HepG2 (cell line): ENCODE measurements around the gene HMGN4. TPM values are rescaled to one million over a fixed set of nuclear protein-coding genes. Genes with fewer than 3 reads are reported as not detected.

Experiments
- ADNP ChIP-seq: sonication (generic); formaldehyde crosslinking; IDR thresholded peaks from 2 replicates; pipeline ENCODE4 v1.4.0; 2020; ENCODE audit warnings: missing genetic modification reagents
- ASH2L ChIP-seq: fragments of 300-600, 200-600 bp; sonication (generic); IDR thresholded peaks from 2 replicates; pipeline ENCODE4 v1.7.0; 2017; ENCODE audit warnings: low read depth, mild to moderate bottlenecking, moderate library complexity, mixed read lengths, low read length; ENCODE audit not compliant: insufficient read length
- ATF5 ChIP-seq: sonication (generic); formaldehyde crosslinking; IDR thresholded peaks from 2 replicates; pipeline ENCODE4 v1.4.0; 2020; ENCODE audit warnings: mild to moderate bottlenecking, low read depth, missing genetic modification reagents
- ATM ChIP-seq: fragments of 450-650 bp; IDR thresholded peaks from 2 replicates; pipeline ENCODE4 v1.7.1; 2017; ENCODE audit warnings: mild to moderate bottlenecking, borderline replicate concordance
- FOSL1 ChIP-seq: sonication (generic); formaldehyde crosslinking; IDR thresholded peaks from 2 replicates; pipeline ENCODE4 v1.9.0; 2021; ENCODE audit warnings: missing genetic modification reagents, borderline replicate concordance
- FOXO4 ChIP-seq: sonication (generic); formaldehyde crosslinking; conservative IDR thresholded peaks from 2 replicates; pipeline ENCODE4 v1.8.1; 2023; ENCODE audit warnings: missing genetic modification reagents
- HES4 ChIP-seq: sonication (generic); formaldehyde crosslinking; IDR thresholded peaks from 2 replicates; pipeline ENCODE4 v1.9.0; 2021; ENCODE audit warnings: mild to moderate bottlenecking, missing genetic modification reagents, borderline replicate concordance
- HNRNPK ChIP-seq: fragments of 200-400 bp; formaldehyde crosslinking; IDR thresholded peaks from 2 replicates; pipeline ENCODE4 v1.6.1; 2018; ENCODE audit warnings: low read length, low read depth, moderate library complexity, mild to moderate bottlenecking; ENCODE audit not compliant: poor library complexity, severe bottlenecking
- PTBP1 ChIP-seq: fragments of 200-400 bp; formaldehyde crosslinking; IDR thresholded peaks from 2 replicates; pipeline ENCODE4 v1.6.1; 2018; ENCODE audit warnings: low read length, low read depth; ENCODE audit not compliant: poor library complexity, severe bottlenecking
- RFX5 ChIP-seq: IDR thresholded peaks from 2 replicates; pipeline ENCODE4 v1.6.1; 2011; ENCODE audit warnings: low read depth, low read length, improper control_type of control experiment
- XRCC5 ChIP-seq: fragments of 200-400 bp; formaldehyde crosslinking; optimal IDR thresholded peaks from 2 replicates; pipeline ENCODE3; 2017; ENCODE audit warnings: mild to moderate bottlenecking, low read length
- ZBTB7A ChIP-seq: sonication (generic); formaldehyde crosslinking; IDR thresholded peaks from 2 replicates; pipeline ENCODE4 v1.8.0; 2022; ENCODE audit warnings: mild to moderate bottlenecking, missing genetic modification reagents
- ZFP1 ChIP-seq: IDR thresholded peaks from 2 replicates; pipeline ENCODE4 v1.6.1; 2016
- ZMAT5 ChIP-seq: sonication (generic); formaldehyde crosslinking; IDR thresholded peaks from 2 replicates; pipeline ENCODE4 v1.5.0; 2020; ENCODE audit warnings: mild to moderate bottlenecking, low read depth, missing genetic modification reagents, borderline replicate concordance
- ZNF224 ChIP-seq: sonication (generic); formaldehyde crosslinking; IDR thresholded peaks from 2 replicates; pipeline ENCODE4 v1.5.0; 2020; ENCODE audit warnings: mild to moderate bottlenecking, missing genetic modification reagents
- ZNF501 ChIP-seq: sonication (generic); formaldehyde crosslinking; IDR thresholded peaks from 2 replicates; pipeline ENCODE4 v1.5.1; 2020; ENCODE audit warnings: mild to moderate bottlenecking, moderate library complexity, missing genetic modification reagents
- ZNF619 ChIP-seq: sonication (generic); formaldehyde crosslinking; IDR thresholded peaks from 2 replicates; pipeline ENCODE4 v1.4.0; 2020; ENCODE audit warnings: mild to moderate bottlenecking, missing genetic modification reagents
- ZNF652 ChIP-seq: IDR thresholded peaks from 2 replicates; pipeline ENCODE4 v1.6.1; 2016; ENCODE audit warnings: low read depth, borderline replicate concordance
- ZNF878 ChIP-seq: sonication (generic); formaldehyde crosslinking; IDR thresholded peaks from 2 replicates; pipeline ENCODE4 v1.8.1; 2023; ENCODE audit warnings: mild to moderate bottlenecking, missing genetic modification reagents, moderate library complexity
- polyA plus RNA-seq, 8 experiments: library from polyadenylated mRNA; depleted of rRNA in 3 of 8; stranded (reverse) in 7 of 8; unstranded in 1 of 8; fragments of >200 nt; fragmentation: Illumina TruSeq in 4 of 8; extraction: Trizol in 4 of 8; gene quantifications; 2 replicates each; pipeline versions ENCODE4 v1.2.1 to v1.2.3, GENCODE V29; 2011 to 2016; ENCODE audit warnings: low read depth in 4 of 8, missing spikeins in 1 of 8, mixed read lengths in 1 of 8; ENCODE audit not compliant: insufficient read depth in 1 of 8
- total RNA-seq, 5 experiments: library from RNA; depleted of rRNA; stranded (reverse); fragments of >200 nt; fragmentation: Illumina TruSeq; extraction: Trizol; gene quantifications; 2 replicates each; pipeline ENCODE4 v1.2.3, GENCODE V29; 2016; ENCODE audit warnings: low read depth in 1 of 5
- TF ChIP-seq, protein P1 (sequence below): sonication (generic); formaldehyde crosslinking; IDR thresholded peaks from 2 replicates; pipeline ENCODE4 v1.5.0; 2020; ENCODE audit warnings: mild to moderate bottlenecking, missing genetic modification reagents
- TF ChIP-seq, protein P2 (sequence below): IDR thresholded peaks from 2 replicates; pipeline ENCODE4 v1.6.1; 2016; ENCODE audit warnings: missing compliant biosample characterization, missing genetic modification reagents, borderline replicate concordance
- TF ChIP-seq, protein P3 (sequence below): fragments of 450-650 bp; IDR thresholded peaks from 2 replicates; pipeline ENCODE4 v1.6.1; 2016

Gene HMGN4
- total and polyA plus RNA-seq, 2 of the 13 experiments (the other 11 are each of a cell fraction or from before 2014, with no cell fraction given) = 39.9 to 52.1 TPM

DNA sequence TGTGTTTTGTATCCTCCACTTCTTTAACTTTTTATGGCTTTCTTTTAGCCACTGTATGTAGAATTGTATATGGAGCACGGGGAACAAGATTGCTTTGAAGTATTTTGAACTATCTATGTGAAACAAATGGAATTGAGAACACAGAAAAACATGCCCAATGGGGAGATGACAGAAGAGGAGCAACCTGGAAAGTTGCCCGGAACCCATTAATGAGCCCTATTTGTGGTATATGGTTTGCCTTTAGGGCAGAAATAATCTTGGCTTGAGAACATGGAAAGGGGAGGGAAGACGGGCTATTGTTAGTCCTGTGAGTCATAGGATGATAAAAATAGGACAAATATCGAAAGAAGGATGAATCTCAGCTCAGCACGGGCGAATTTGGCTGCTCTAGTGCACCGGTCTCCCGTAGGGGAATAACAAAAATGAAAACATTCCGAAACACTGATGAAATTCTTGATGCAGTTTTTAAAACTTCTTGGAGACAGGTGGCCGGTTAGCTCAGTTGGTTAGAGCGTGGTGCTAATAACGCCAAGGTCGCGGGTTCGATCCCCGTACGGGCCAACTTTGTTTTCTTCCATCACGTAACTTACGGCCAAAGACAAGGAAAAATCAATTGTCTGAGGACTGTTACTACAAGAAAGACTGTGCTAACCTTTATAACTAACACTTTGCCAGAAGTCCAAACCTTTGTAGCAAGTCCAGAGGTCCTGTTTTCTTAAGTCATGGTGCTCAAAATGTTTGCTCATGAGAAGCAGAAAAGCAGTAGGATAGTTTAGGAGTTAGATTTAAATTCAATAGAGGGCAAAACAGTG, 15.7 kb downstream of the HMGN4 start (continued):
- TF ChIP-seq HES4 (CRISPR knock-in tag) (no peak), ZFP1 (CRISPR knock-in tag) (0 out of 2 replicates have a peak, but pooled peaks have one; percentile 29), ADNP (CRISPR knock-in tag) (no peak), RFX5 (no peak), ASH2L (peak; percentile 90), ZNF619 (CRISPR knock-in tag) (no peak), ZNF652 (0 out of 2 replicates have a peak, but pooled peaks have one; percentile 1), ATM (no peak), ZNF501 (CRISPR knock-in tag) (peak; percentile 69), PTBP1 (no peak), FOSL1 (CRISPR knock-in tag) (no peak; the same call in 1 of the 2 replicates), ATF5 (no peak), ZBTB7A (CRISPR knock-in tag) (no peak), ZNF224 (CRISPR knock-in tag) (no peak), FOXO4 (CRISPR knock-in tag) (no peak), ZMAT5 (CRISPR knock-in tag) (no peak), HNRNPK (no peak), ZNF878 (peak; percentile 74; the same call in 1 of the 2 replicates), XRCC5 (no peak)
- TF ChIP-seq, protein P1, sequence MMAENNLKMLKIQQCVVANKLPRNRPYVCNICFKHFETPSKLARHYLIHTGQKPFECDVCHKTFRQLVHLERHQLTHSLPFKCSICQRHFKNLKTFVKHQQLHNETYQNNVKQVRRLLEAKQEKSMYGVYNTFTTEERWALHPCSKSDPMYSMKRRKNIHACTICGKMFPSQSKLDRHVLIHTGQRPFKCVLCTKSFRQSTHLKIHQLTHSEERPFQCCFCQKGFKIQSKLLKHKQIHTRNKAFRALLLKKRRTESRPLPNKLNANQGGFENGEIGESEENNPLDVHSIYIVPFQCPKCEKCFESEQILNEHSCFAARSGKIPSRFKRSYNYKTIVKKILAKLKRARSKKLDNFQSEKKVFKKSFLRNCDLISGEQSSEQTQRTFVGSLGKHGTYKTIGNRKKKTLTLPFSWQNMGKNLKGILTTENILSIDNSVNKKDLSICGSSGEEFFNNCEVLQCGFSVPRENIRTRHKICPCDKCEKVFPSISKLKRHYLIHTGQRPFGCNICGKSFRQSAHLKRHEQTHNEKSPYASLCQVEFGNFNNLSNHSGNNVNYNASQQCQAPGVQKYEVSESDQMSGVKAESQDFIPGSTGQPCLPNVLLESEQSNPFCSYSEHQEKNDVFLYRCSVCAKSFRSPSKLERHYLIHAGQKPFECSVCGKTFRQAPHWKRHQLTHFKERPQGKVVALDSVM (CRISPR knock-in tag) = peak; percentile 16; the same call in 1 of the 2 replicates
- TF ChIP-seq, protein P2, sequence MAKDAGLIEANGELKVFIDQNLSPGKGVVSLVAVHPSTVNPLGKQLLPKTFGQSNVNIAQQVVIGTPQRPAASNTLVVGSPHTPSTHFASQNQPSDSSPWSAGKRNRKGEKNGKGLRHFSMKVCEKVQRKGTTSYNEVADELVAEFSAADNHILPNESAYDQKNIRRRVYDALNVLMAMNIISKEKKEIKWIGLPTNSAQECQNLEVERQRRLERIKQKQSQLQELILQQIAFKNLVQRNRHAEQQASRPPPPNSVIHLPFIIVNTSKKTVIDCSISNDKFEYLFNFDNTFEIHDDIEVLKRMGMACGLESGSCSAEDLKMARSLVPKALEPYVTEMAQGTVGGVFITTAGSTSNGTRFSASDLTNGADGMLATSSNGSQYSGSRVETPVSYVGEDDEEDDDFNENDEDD (CRISPR knock-in tag) = no peak
- TF ChIP-seq, protein P3, sequence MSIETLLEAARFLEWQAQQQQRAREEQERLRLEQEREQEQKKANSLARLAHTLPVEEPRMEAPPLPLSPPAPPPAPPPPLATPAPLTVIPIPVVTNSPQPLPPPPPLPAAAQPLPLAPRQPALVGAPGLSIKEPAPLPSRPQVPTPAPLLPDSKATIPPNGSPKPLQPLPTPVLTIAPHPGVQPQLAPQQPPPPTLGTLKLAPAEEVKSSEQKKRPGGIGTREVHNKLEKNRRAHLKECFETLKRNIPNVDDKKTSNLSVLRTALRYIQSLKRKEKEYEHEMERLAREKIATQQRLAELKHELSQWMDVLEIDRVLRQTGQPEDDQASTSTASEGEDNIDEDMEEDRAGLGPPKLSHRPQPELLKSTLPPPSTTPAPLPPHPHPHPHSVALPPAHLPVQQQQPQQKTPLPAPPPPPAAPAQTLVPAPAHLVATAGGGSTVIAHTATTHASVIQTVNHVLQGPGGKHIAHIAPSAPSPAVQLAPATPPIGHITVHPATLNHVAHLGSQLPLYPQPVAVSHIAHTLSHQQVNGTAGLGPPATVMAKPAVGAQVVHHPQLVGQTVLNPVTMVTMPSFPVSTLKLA = no peak
